GM18520 (cell line): ENCODE results near the gene GPR161.

Source experiments
- ATAC-seq: cut with Tn5 transposase; IDR thresholded peaks from one replicate; pipeline ENCODE4 v1.9.1; 2021; ENCODE audit not compliant: unreplicated experiment

The GPR161 gene

DNA sequence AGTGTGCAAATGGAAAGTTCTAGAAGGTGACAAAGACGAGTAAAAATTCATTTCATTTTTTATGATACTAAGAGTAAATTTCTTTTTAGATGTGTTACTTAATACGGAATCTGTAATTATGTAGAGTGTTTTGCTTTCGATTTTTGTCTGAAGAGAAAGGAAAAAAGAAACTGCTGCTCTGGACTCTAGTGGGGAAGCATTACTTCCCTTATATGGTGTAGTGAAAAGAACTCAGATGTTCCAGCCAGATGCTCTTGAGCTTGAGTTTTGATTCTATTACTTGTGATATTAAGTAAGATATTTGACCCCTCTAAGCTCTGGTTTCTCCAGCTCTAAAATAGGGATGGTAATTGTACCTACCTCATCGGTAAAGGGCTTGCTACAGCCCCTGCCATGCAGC, 12.2 kb upstream of the GPR161 start:
- ATAC-seq = no peak

GRCh38 chr1:168146626-168147025, 9.9 kb upstream of the GPR161 start:
- ATAC-seq = no peak

GRCh38 chr1:168146160-168146539, 9.4 kb upstream of the GPR161 start:
- no peak for ATAC-seq

DNA sequence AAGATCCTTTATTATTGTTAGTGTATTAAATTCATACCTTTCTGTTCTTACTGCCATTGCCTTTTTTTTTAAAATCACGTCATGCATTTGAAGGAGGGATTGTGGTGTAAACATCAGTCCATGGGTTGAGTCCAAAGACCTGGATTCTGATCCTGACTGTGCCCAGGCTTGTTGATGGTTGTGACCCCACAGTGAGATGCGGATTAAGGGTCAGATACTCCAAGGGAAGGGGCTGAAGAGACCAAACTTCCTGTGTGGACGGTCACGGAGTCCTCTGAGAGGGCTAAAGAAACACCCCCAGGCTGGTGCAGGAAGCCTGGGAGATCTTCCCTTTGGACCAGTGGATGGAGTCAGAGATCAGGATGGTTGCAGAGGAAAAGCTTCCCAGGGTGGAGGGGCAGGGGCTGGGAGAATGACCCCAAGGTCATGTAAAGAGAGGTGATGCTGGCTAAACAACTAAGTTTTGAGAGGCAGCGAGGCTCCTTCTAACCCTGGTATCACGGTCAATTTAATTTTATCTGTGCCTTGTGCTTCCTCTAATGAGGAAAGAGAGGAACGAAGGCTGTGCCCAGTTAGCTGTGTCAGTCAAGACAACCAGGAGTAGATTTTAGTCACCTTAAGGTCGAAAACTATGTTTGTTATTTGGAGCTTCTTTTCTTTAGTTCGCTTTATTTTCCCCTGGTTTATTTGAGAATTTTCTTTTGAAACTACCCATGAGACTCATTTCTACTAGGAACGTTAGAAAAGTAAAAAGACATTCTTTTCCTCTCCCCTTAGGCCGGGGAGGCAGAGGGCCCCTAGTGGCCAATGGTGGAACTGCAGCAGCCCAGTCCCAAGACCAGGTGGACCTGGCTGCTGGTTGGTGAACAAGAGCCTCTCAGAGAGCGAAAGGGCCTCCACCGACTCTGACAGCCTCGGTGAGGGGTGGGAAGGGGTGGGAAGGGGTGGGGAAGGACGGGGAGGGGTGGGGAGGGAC, 8.7 kb upstream of the GPR161 start:
- ATAC-seq = peak; percentile 69

GRCh38 chr1:168141871-168142385, 5.2 kb upstream of the GPR161 start:
- ATAC-seq = no peak

GRCh38 chr1:168139070-168139469, 2.3 kb upstream of the GPR161 start:
- ATAC-seq = no peak

- ATAC-seq = no peak
These were observed 1.4 kb upstream of the GPR161 start for GRCh38 chr1:168138134-168138533.

GRCh38 chr1:168137515-168137821, 738 bp upstream of the GPR161 start:
- no peak for ATAC-seq

DNA sequence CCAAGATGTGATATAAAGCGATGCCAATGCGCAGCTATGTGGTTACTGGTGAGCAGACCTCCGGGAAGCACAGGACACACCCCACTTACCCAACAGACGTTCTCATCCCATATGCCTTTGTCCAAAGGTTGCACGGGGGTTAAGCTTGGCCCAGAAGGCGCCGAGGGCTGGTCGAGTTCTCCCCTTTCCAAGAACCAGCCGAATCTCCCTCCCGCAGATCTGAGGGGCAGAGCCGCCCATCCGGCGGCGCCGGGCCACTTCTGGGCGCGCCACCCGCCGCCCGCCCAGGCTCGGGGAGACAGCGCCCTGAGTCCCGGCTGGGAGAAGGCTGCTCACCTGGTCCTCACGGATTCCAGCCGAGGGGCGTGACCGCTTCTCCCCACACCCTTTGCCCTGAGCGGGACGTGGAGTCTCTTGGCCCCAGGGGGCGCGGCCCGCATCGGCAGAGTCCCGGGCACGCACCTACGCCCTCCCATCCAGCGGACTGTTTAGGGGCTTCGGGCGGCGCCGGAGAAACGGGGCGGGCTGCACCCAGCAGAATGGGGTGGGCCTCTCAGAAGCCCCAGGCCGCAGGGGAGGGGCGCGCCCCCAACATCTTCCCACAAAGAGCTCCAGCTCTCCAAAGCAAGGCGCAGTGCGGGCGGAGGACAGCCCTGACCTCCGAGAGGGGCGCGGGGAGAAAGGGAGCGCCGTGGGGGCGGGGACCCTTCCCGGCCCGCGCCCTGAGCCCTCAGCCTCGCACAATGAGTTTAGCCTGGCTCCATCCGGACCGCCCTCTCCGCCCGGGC, 615 bp downstream of the GPR161 start:
- ATAC-seq = no peak

DNA sequence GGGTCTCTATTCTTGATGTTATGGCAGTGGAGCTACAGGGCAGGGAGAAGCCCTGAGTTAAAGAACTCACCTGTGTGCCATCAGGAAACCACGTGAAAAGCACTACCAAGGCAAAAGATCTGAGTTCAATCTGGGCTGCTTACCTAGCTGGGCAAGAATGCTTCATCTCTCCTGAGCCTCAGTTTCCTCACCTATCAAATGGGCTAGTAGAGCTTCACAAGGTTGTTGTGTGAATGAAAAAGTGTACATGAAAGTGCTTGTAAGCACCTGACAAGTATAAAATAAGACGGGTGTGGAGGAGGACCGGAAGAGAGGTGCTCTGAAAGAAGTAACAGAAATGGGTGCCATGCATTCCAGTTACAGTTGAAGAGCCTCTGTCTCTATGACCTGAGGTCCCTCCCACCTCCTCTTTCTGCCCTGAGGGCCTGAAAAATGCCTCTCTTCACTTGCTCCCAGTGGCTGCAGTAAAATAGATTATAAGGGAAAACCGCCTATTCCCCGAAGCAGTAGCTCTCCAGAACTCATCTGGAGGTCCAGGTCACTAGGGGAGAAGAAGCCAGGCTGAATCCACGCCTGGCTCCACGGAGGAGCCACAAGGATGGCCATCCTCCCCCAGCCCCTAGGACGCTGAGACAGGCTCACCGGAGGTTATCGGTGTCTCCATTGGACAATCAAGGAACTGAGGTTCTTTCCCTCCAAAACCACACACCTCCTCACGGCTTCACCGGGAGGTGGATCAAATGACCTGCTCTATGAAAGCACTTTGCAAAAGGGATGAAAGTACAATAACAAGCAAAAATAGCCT, 1.4 kb downstream of the GPR161 start:
- ATAC-seq = no peak

GRCh38 chr1:168134642-168135041, 2.1 kb downstream of the GPR161 start:
- ATAC-seq = no peak

GRCh38 chr1:168134132-168134531, 2.6 kb downstream of the GPR161 start:
- no peak for ATAC-seq

GRCh38 chr1:168129933-168130332, 6.8 kb downstream of the GPR161 start:
- ATAC-seq = no peak

DNA sequence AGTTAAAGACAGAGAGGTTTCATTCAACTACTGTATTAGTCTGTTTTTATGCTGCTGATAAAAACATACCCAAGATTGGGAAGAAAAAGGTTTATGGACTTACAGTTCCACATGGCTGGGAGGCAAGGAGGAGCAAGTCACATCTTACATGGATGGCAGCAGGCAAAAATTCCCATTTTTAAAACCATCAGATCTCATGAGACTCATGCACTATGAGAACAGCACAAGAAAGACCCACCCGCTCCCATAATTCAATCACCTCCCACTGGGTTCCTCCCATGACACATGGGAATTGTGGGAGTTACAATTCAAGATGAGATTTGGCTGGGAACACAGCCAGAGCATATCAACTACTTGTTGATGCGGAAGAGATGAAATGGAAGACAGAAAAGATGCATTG, 9.2 kb downstream of the GPR161 start:
- no peak for ATAC-seq

DNA sequence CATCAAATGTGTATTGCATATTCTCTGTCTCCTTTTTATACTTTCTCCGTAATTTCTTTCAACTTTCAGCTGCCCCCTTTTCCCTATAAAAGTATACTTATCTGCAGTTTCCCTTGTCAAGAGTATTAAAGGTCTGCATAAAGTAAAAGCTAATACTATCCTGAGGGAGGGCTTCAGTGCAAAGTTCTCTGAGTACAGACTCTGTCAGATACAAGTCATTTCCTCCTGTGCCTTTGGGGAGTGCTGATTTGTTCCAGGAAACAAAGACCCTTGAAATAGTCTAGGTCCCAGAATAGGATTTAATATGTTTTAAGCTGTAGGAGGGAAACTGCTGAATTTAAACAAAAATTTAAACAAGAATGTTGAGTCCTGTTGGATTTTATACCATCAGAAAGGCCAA, 11.7 kb downstream of the GPR161 start:
- no peak for ATAC-seq

GRCh38 chr1:168121401-168122011, 15.2 kb downstream of the GPR161 start:
- no peak for ATAC-seq

DNA sequence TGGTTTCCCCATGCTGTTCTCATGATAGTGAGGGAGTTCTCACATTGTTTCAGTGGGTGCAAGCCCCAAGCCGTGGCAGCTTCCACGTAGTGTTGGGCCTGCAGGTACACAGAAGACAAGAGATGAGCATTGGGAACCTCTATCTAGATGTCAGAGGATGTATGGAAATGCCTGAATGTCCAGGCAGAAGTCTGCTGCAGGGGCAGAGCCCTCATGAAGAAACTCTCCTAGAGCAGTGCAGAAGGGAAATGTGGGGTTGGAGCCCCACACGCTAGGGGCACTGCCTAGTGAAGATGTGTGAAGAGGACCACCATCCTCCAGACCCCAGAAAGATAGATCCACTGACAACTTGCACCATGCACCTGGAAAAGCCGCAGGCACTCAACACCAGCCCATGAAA, 17.0 kb downstream of the GPR161 start:
- no peak for ATAC-seq

GRCh38 chr1:168116327-168116799, 20.4 kb downstream of the GPR161 start:
- no peak for ATAC-seq

GRCh38 chr1:168114845-168115244, 21.9 kb downstream of the GPR161 start:
- no peak for ATAC-seq

DNA sequence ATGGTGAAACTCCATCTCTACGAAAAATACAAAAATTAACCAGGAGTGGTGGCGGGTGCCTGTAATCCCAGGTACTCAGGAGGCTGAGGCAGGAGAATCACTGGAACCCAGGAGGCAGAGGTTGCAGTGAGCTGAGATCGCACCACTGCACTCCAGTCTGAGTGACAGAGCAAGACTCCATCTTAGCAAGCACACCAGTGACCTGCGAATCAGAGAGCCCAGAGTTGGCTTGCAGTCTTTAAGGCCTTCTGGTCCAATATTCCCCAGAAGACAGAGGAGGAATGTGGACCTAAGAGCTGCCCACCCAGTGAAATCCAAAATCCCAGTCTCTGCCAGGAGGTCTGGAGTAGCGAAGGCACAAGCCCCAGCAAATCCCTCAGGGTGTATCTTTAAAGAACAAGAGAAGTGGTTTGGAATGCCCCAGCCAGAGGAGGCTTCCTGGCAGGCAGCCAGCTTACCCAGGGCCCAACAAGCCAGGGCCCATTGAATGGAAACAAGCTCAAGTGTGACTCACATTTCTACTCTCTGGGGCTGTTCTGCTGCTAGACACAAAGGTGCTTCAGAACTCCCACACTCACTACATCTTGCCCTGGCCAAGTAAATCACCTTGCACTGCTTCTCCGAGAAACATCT, 23.9 kb downstream of the GPR161 start:
- no peak for ATAC-seq
